ENCODE results near the gene USP40.

USP40 gene

GRCh38 chr2:233566141-233566956, at the start of gene USP40:
USP40 (minus strand) TSS chr2:233566782; CDS start chr2:233565554, 1,228 bp downstream.
- no peaks in the 10 kb centered on the region for H3K27me3 ChIP-seq (ENCODE audit: insufficient read depth, low read depth, severe bottlenecking)
- H3K9me3 ChIP-seq (ENCODE audit: severe bottlenecking): no peaks in the 10 kb centered on the region
- H3K36me3 ChIP-seq: no peaks in the 10 kb centered on the region
- peak; percentile 94 for DNase-seq
- H3K27ac ChIP-seq: peak within 1 kb of the TSS; percentile 94
- peak within 1 kb of the TSS; percentile 83 for H3K4me3 ChIP-seq (ENCODE audit: low read depth, low read length)
- no peak for TF ChIP-seq CTCF (IDR thresholded peaks at IDR 0.05; ENCODE audit: low read depth, low read length)

GRCh38 chr2:233611284-233611683, 44.7 kb upstream of the USP40 start:
- Histone ChIP-seq H3K9me3 (ENCODE audit: severe bottlenecking) (peaks cover 3% of the 10 kb centered on the region), H3K27ac (no peak overlapping the region), H3K27me3 (ENCODE audit: insufficient read depth, low read depth, severe bottlenecking) (no peaks in the 10 kb centered on the region), H3K36me3 (no peaks in the 10 kb centered on the region), H3K4me3 (ENCODE audit: low read depth, low read length) (no peak overlapping the region)
- DNase-seq: no peak
- no peak for TF ChIP-seq CTCF (IDR thresholded peaks at IDR 0.05; ENCODE audit: low read depth, low read length)

GRCh38 chr2:233605680-233606079, 39.1 kb upstream of the USP40 start:
- no peak for DNase-seq
- Histone ChIP-seq H3K27ac (no peak overlapping the region), H3K27me3 (ENCODE audit: insufficient read depth, low read depth, severe bottlenecking) (no peaks in the 10 kb centered on the region), H3K36me3 (no peaks in the 10 kb centered on the region), H3K9me3 (ENCODE audit: severe bottlenecking) (no peaks in the 10 kb centered on the region), H3K4me3 (ENCODE audit: low read depth, low read length) (no peak overlapping the region)
- TF ChIP-seq CTCF (IDR thresholded peaks at IDR 0.05; ENCODE audit: low read depth, low read length): no peak

- Histone ChIP-seq H3K4me3 (ENCODE audit: low read depth, low read length) (no peak overlapping the region), H3K9me3 (ENCODE audit: severe bottlenecking) (no peaks in the 10 kb centered on the region), H3K27ac (no peak overlapping the region), H3K27me3 (ENCODE audit: insufficient read depth, low read depth, severe bottlenecking) (no peaks in the 10 kb centered on the region), H3K36me3 (no peaks in the 10 kb centered on the region)
- TF ChIP-seq CTCF (IDR thresholded peaks at IDR 0.05; ENCODE audit: low read depth, low read length): no peak
- no peak for DNase-seq
Observed at GRCh38 chr2:233604826-233605225, 38.2 kb upstream of the USP40 start.

GRCh38 chr2:233603520-233603919, 36.9 kb upstream of the USP40 start:
- no peak for TF ChIP-seq CTCF (IDR thresholded peaks at IDR 0.05; ENCODE audit: low read depth, low read length)
- H3K4me3 ChIP-seq (ENCODE audit: low read depth, low read length): no peak overlapping the region
- H3K9me3 ChIP-seq (ENCODE audit: severe bottlenecking): no peaks in the 10 kb centered on the region
- DNase-seq: no peak
- H3K36me3 ChIP-seq: no peaks in the 10 kb centered on the region
- no peak overlapping the region for H3K27ac ChIP-seq
- H3K27me3 ChIP-seq (ENCODE audit: insufficient read depth, low read depth, severe bottlenecking): no peaks in the 10 kb centered on the region

- no peaks in the 10 kb centered on the region for H3K36me3 ChIP-seq
Observed at GRCh38 chr2:233602076-233602475, 35.5 kb upstream of the USP40 start.

More at GRCh38 chr2:233602076-233602475, 35.5 kb upstream of the USP40 start:
- no peak for TF ChIP-seq CTCF (IDR thresholded peaks at IDR 0.05; ENCODE audit: low read depth, low read length)
- Histone ChIP-seq H3K27me3 (ENCODE audit: insufficient read depth, low read depth, severe bottlenecking) (no peaks in the 10 kb centered on the region), H3K9me3 (ENCODE audit: severe bottlenecking) (no peaks in the 10 kb centered on the region), H3K27ac (no peak overlapping the region), H3K4me3 (ENCODE audit: low read depth, low read length) (no peak overlapping the region)
- DNase-seq: no peak

Measured in WERI-Rb-1 (cell line).